Right lobe of liver (tissue), 6 donors: Measurements from ENCODE around the gene DLGAP5. TPM values are rescaled to one million over a fixed set of nuclear protein-coding genes. Genes with fewer than 3 reads are reported as not detected.

ENCODE experiments used
- ATAC-seq, 4 donors: fragments of 200-7000 bp; cut with Tn5 transposase; one replicate each; pipeline ENCODE4 v1.9.1; 2020; ENCODE audit warnings: mild to moderate bottlenecking in 4 of 4, moderate library complexity in 4 of 4
- DNase-seq, 3 donors: peaks; one replicate each; pipeline ENCODE4 v3.0.0-alpha.2; 2020
- H3K27ac ChIP-seq, 3 donors: fragments of 200-600 bp; one replicate each; pipeline ENCODE4 v1.8.0; 2022
- H3K27me3 ChIP-seq, 2 donors: fragments of 200-600 bp; one replicate each; pipeline ENCODE4 v1.8.0; 2022
- H3K36me3 ChIP-seq, 4 donors: fragments of 200-600 bp; sonication (generic) in 1 of 4; one replicate each; pipeline versions ENCODE4 v1.5.1 to v1.8.0; 2017 to 2022; ENCODE audit warnings: control low read depth in 1 of 4
- H3K4me1 ChIP-seq, 4 donors: fragments of 200-600 bp; sonication (generic) in 1 of 4; one replicate each; pipeline versions ENCODE4 v1.5.1 to v1.8.0; 2017 to 2022; ENCODE audit warnings: control low read depth in 1 of 4
- H3K4me3 ChIP-seq, 3 donors: fragments of 200-600 bp; one replicate each; pipeline ENCODE4 v1.8.0; 2022
- H3K9me3 ChIP-seq, 4 donors: fragments of 200-600 bp; sonication (generic) in 1 of 4; one replicate each; pipeline versions ENCODE4 v1.5.1 to v1.8.0; 2017 to 2022; ENCODE audit warnings: control low read depth in 1 of 4
- POLR2A ChIP-seq: fragments of 450-650 bp; IDR thresholded peaks from one replicate; pipeline ENCODE4 v1.6.1; 2017; ENCODE audit warnings: antibody characterized with exemption, mild to moderate bottlenecking
- whole genome bisulfite sequencing: methylation state at CpG from one replicate; pipeline ENCODE4 v1.1.6; 2018; ENCODE audit warnings: low coverage, low lambda C conversion rate; ENCODE audit not compliant: insufficient coverage; ENCODE audit errors: missing lambda C conversion rate; 5-methylcytosine and 5-hydroxymethylcytosine counted together
- intact Hi-C, 2 donors: fragments of 100-400 bp; cut with DNase I; formaldehyde crosslinking; loops; one replicate each; pipeline versions ENCODE4 v1.11.2 to v1.14.1; 2022
- total RNA-seq, 6 experiments: library from RNA; depleted of rRNA in 2 of 6; stranded (reverse); fragments of >200 nt in 2 of 6; fragmentation: NEBNext Ultra II Directional in 3 of 6; extraction: Animal tissue kit (Norgen Biotek cat#: 25700) in 3 of 6; gene quantifications; one replicate each; pipeline versions ENCODE4 v1.1.0 to v1.2.4, GENCODE V29; 2016 to 2023
- TF ChIP-seq, protein P1 (sequence below), 4 donors: fragments of 200-600 bp in 3 of 4; fragments of 450-650 bp in 1 of 4; IDR thresholded peaks; one replicate each; pipeline versions ENCODE4 v1.5.1 to v1.8.0; 2016 to 2022; ENCODE audit warnings: antibody characterized with exemption in 4 of 4, mild to moderate bottlenecking in 2 of 4
- donor health status: DM: no; HTN: yes; CAD: no.
- donor health status: DM: no; HTN: no; CAD: no.
- donor health status: DM: no; HTN: no; CAD: no.
- donor health status: DM: no; HTN: yes; CAD: no.
- donor health status: DM: no; HTN: yes; CAD: no.

The DLGAP5 gene
- total RNA-seq, 6 experiments from 2014 or later, result 0.27 to 1.3 (median 0.86) TPM; not detected in 1

DNA sequence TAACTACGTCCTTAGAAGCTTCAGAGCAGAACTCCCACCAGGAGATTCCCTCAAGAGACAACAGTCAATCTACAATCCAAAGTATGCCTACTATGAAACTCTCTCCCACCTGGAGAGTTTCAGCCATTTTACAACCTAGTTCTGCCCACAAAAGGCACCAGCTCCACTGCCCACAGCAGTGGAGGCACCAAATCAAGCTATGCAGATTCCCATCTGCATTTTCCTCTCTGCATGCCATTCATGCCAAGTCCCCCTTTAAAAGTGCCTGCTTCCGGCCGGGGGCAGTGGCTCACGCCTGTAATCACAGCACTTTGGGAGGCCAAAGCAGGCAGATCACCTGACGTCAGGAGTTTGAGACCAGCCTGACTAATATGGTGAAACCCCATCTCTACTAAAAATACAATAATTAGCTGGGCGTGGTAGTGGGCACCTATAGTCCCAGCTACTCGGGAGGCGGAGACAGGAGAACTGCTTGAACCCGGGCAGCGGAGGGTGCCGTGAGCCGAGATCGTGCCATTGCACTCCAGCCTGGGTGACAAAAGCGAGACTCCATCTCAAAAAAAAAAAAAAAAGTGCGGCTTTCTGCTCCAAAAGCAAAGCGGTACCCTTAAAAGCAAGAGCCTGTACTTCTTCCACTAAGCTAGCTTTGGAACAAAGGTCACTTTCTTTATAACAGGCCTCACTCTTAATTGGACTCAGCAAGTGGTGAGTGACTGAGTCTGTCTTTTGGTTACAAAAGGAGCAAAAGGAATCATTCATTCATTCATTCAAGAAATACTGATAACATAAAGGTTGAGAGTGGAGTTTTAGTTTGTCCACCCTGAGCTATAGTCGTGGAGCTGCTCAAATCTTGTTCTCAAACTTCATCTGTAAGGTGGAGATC is 10.1 kb upstream of the DLGAP5 start:
- no peak overlapping the region for H3K4me3 ChIP-seq
- DNase-seq (no peak), ATAC-seq (no peak)
- intact Hi-C loops, result no loop called here
- 88% methylated on average over 14 of the region's 17 CpGs for WGBS
- no peaks in the 10 kb centered on the region for H3K9me3 ChIP-seq
- H3K4me1 ChIP-seq, result no peaks in the 10 kb centered on the region
- TF ChIP-seq POLR2A, result no peak
- TF ChIP-seq, protein P1, sequence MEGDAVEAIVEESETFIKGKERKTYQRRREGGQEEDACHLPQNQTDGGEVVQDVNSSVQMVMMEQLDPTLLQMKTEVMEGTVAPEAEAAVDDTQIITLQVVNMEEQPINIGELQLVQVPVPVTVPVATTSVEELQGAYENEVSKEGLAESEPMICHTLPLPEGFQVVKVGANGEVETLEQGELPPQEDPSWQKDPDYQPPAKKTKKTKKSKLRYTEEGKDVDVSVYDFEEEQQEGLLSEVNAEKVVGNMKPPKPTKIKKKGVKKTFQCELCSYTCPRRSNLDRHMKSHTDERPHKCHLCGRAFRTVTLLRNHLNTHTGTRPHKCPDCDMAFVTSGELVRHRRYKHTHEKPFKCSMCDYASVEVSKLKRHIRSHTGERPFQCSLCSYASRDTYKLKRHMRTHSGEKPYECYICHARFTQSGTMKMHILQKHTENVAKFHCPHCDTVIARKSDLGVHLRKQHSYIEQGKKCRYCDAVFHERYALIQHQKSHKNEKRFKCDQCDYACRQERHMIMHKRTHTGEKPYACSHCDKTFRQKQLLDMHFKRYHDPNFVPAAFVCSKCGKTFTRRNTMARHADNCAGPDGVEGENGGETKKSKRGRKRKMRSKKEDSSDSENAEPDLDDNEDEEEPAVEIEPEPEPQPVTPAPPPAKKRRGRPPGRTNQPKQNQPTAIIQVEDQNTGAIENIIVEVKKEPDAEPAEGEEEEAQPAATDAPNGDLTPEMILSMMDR (IDR thresholded peaks at IDR 0.05), result no peak
- no peaks in the 10 kb centered on the region for H3K27me3 ChIP-seq
- no peaks in the 10 kb centered on the region for H3K36me3 ChIP-seq
- no peak overlapping the region for H3K27ac ChIP-seq

DNA sequence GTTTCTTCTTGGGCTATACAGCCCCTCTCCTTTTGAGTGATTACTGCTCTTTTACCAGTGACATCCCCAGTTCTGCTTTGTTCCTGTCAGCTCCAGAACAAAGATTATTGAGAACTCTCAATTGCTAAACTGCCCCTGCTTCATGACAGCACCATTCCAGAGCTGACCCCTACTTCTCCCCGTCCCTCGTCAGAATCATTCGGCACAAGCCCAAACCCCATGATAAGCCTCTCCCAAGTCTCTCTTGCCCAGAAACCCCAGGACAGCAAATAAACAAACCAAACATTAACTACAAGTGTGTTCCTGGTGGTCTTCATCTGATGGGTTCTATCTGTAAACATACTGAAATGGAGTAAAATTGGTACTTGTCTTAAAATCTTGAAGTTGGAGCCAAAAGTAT is 9.3 kb upstream of the DLGAP5 start:
- WGBS, result 59% methylated on average over 3 of the region's 3 CpGs
- H3K27ac ChIP-seq, result no peak overlapping the region
- no peaks in the 10 kb centered on the region for H3K27me3 ChIP-seq
- H3K36me3 ChIP-seq, result no peaks in the 10 kb centered on the region
- DNase-seq (no peak), ATAC-seq (no peak)
- TF ChIP-seq, protein P1 (IDR thresholded peaks at IDR 0.05), result no peak
- no peak for TF ChIP-seq POLR2A
- intact Hi-C loops, result no loop called here
- no peaks in the 10 kb centered on the region for H3K4me1 ChIP-seq
- no peak overlapping the region for H3K4me3 ChIP-seq
- no peaks in the 10 kb centered on the region for H3K9me3 ChIP-seq

DNA sequence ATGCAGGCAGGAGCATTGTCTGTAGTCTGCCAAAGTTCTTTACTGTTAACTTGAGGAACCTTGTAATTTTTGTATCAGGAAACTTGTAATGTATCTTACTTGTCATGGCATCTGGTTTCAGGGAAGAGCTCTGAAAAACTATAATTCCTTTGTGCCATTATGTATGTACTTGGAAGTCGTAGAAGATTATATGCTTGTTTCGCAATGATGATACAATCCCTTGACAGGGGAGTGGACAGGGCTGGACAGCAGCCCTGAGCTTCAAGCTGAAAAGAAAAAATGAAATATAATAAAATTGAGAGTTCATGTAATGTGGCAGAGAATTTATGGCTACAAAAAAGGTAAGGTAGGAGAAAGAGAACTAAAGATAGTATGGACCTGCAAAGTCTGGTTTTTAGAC is 7.4 kb upstream of the DLGAP5 start:
- no peaks in the 10 kb centered on the region for H3K9me3 ChIP-seq
- no peak for TF ChIP-seq POLR2A
- TF ChIP-seq, protein P1 (IDR thresholded peaks at IDR 0.05), result no peak
- H3K36me3 ChIP-seq, result no peaks in the 10 kb centered on the region
- ATAC-seq (no peak), DNase-seq (no peak)
- H3K27ac ChIP-seq, result no peak overlapping the region
- no peaks in the 10 kb centered on the region for H3K27me3 ChIP-seq
- WGBS, result 67% methylated on average over 2 of the region's 2 CpGs
- intact Hi-C loops, result no loop called here
- H3K4me1 ChIP-seq, result no peaks in the 10 kb centered on the region
- H3K4me3 ChIP-seq, result no peak overlapping the region

DNA sequence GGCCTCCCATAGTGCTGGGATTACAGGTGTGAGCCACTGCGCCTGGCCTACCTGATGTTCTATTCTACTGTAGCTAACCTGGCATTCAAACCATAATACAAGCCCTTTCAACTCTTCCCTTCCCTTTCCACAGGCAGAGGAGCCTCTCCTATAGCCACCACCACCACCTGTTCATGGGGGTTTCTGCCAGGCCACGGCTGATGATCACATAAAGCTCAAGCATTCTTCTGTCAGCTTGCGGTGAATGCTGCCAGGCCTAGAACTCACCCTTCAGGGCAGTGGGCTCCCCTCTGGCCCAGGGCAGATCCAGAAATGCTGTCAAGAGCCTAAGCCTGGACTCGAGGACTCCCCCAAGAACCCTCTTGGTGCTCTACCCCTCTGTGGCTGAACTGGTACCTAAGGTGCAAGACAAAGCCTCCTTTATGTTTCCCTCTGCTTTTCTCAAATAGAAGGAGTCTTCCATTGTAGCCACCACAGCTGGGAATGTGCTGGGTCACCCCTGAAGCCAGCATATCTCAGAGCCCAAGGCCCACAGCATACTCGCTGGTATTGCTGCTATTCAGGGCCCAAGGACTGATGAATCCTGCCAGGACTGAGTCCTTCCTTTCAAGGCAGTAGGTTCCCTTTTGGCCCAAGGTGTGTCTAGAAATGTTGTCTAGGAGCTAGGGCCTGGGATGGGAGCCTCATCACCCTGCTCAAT is 3.4 kb upstream of the DLGAP5 start:
- no peak for ATAC-seq
- TF ChIP-seq POLR2A, result no peak
- TF ChIP-seq, protein P1 (IDR thresholded peaks at IDR 0.05), result no peak

More for the DNA sequence above, 3.4 kb upstream of the DLGAP5 start:
- Histone ChIP-seq H3K4me3 (no peak overlapping the region), H3K36me3 (no peaks in the 10 kb centered on the region), H3K27me3 (no peaks in the 10 kb centered on the region), H3K27ac (no peak overlapping the region), H3K9me3 (no peaks in the 10 kb centered on the region), H3K4me1 (peaks cover 0 to 5% (median 2%) of the 10 kb centered on the region in 4 donors)
- DNase-seq, result no peak
- intact Hi-C loops, result no loop called here
- WGBS, result 83% methylated on average over 2 of the region's 5 CpGs
